OCI-LY3 (cell line): Measurements from ENCODE around the gene MYL7.

ENCODE experiments used
- H2AFZ ChIP-seq: fragments of 200-600, 300-600 bp; shearing (Covaris generic); 2 replicates; pipeline ENCODE4 v1.6.0; 2014; ENCODE audit warnings: antibody characterized with exemption, low read depth, low read length
- H3K27ac ChIP-seq: fragments of 200-600, 300-600 bp; sonication (generic); 2 replicates; pipeline ENCODE4 v1.5.1; 2014; ENCODE audit warnings: mild to moderate bottlenecking, low read length, moderate library complexity, mixed read lengths
- H3K27me3 ChIP-seq: fragments of 200-600, 300-600 bp; sonication (generic); 2 replicates; pipeline ENCODE4 v1.6.1; 2014; ENCODE audit warnings: low read depth, low read length, mixed read lengths
- H3K36me3 ChIP-seq: fragments of 200-600, 300-600 bp; sonication (generic); replicated peaks from 2 replicates; pipeline ENCODE3; 2014; ENCODE audit warnings: low read depth, low read length, mixed read lengths
- H3K4me1 ChIP-seq: fragments of 300-600, 200-600 bp; sonication (generic); 2 replicates; pipeline ENCODE4 v1.6.1; 2014; ENCODE audit warnings: low read length, mixed read lengths
- H3K4me2 ChIP-seq: fragments of 200-600, 300-600 bp; sonication (generic); 2 replicates; pipeline ENCODE4 v1.6.1; 2014; ENCODE audit warnings: low read length, mixed read lengths
- H3K4me3 ChIP-seq: fragments of 300-600, 200-600 bp; sonication (generic); 2 replicates; pipeline ENCODE4 v1.5.1; 2014; ENCODE audit warnings: antibody characterized with exemption, mild to moderate bottlenecking, low read length, moderate library complexity
- H3K79me2 ChIP-seq: fragments of 300-600, 200-600 bp; shearing (Covaris generic); 2 replicates; pipeline ENCODE4 v1.6.1; 2014; ENCODE audit warnings: mild to moderate bottlenecking, low read length, mixed read lengths
- H3K9ac ChIP-seq: fragments of 300-600, 200-600 bp; shearing (Covaris generic); 2 replicates; pipeline ENCODE4 v1.6.0; 2014; ENCODE audit warnings: mild to moderate bottlenecking, low read length, moderate library complexity
- H3K9me3 ChIP-seq: fragments of 200-600, 300-600 bp; shearing (Covaris generic); 2 replicates; pipeline ENCODE4 v1.6.1; 2014; ENCODE audit warnings: low read length, mixed read lengths; ENCODE audit not compliant: insufficient read depth
- H4K20me1 ChIP-seq: fragments of 200-600, 300-600 bp; sonication (generic); 2 replicates; pipeline ENCODE4 v1.6.1; 2016; ENCODE audit warnings: low read length, mixed read lengths; ENCODE audit not compliant: insufficient read depth
- CTCF ChIP-seq: fragments of 200-600, 300-600 bp; sonication (generic); IDR thresholded peaks from 2 replicates; pipeline ENCODE4 v1.5.1; 2014; ENCODE audit warnings: antibody characterized with exemption, low read length, low read depth
- EZH2phosphoT487 ChIP-seq: fragments of 200-600 bp; shearing (Covaris generic); IDR thresholded peaks from 2 replicates; pipeline ENCODE4 v1.6.1; 2018; ENCODE audit warnings: antibody characterized with exemption, mixed run types, low read depth

The MYL7 gene

GRCh38 chr7:44103566-44103922 lies 37.6 kb downstream of the MYL7 start:
- Histone ChIP-seq H4K20me1 (no peaks in the 10 kb centered on the region), H3K4me1 (peaks cover 17% of the 10 kb centered on the region), H3K4me2 (no peak overlapping the region), H3K27ac (no peak overlapping the region), H3K4me3 (no peak overlapping the region), H2AFZ (no peak overlapping the region), H3K9me3 (no peaks in the 10 kb centered on the region), H3K79me2 (no peaks in the 10 kb centered on the region), H3K27me3 (no peaks in the 10 kb centered on the region), H3K9ac (no peak overlapping the region), H3K36me3 (no peaks in the 10 kb centered on the region)
- TF ChIP-seq CTCF (no peak), EZH2phosphoT487 (no peak)

- Histone ChIP-seq H3K79me2 (no peaks in the 10 kb centered on the region), H3K4me1 (peaks cover 19% of the 10 kb centered on the region), H3K4me2 (no peak overlapping the region), H3K9me3 (no peaks in the 10 kb centered on the region), H3K27me3 (no peaks in the 10 kb centered on the region), H3K9ac (no peak overlapping the region), H3K4me3 (no peak overlapping the region), H4K20me1 (no peaks in the 10 kb centered on the region), H2AFZ (no peak overlapping the region), H3K27ac (no peak overlapping the region), H3K36me3 (no peaks in the 10 kb centered on the region)
- no peak for TF ChIP-seq CTCF
- TF ChIP-seq EZH2phosphoT487: no peak
Measured at GRCh38 chr7:44102846-44103565, 38.1 kb downstream of the MYL7 start.

- Histone ChIP-seq H3K9me3 (no peaks in the 10 kb centered on the region), H3K9ac (no peak overlapping the region), H3K27ac (no peak overlapping the region), H3K36me3 (no peaks in the 10 kb centered on the region), H4K20me1 (no peaks in the 10 kb centered on the region), H3K4me3 (no peak overlapping the region), H3K27me3 (no peaks in the 10 kb centered on the region), H2AFZ (no peak overlapping the region), H3K4me2 (no peak overlapping the region), H3K4me1 (peaks cover 27% of the 10 kb centered on the region), H3K79me2 (no peaks in the 10 kb centered on the region)
- TF ChIP-seq EZH2phosphoT487 (no peak), CTCF (no peak)
Measured at GRCh38 chr7:44101966-44102845, 38.9 kb downstream of the MYL7 start.

GRCh38 chr7:44101303-44101965 lies 39.7 kb downstream of the MYL7 start:
- Histone ChIP-seq H3K4me1 (peaks cover 35% of the 10 kb centered on the region), H3K36me3 (no peaks in the 10 kb centered on the region), H2AFZ (peak overlapping the region; percentile 96), H3K9ac (no peak overlapping the region), H3K4me2 (peak overlapping the region; percentile 16; the same call in 1 of the 2 replicates), H3K27me3 (no peaks in the 10 kb centered on the region), H3K79me2 (no peaks in the 10 kb centered on the region), H3K4me3 (no peak overlapping the region), H3K27ac (no peak overlapping the region), H3K9me3 (no peaks in the 10 kb centered on the region), H4K20me1 (no peaks in the 10 kb centered on the region)
- no peak for TF ChIP-seq EZH2phosphoT487
- TF ChIP-seq CTCF: no peak
